ENCODE data around the gene CARD18. TPM values are rescaled to one million over a fixed set of nuclear protein-coding genes. Genes with fewer than 3 reads are reported as not detected.

The CARD18 gene
- total RNA-seq, 4 donors from 2014 or later: not detected

DNA sequence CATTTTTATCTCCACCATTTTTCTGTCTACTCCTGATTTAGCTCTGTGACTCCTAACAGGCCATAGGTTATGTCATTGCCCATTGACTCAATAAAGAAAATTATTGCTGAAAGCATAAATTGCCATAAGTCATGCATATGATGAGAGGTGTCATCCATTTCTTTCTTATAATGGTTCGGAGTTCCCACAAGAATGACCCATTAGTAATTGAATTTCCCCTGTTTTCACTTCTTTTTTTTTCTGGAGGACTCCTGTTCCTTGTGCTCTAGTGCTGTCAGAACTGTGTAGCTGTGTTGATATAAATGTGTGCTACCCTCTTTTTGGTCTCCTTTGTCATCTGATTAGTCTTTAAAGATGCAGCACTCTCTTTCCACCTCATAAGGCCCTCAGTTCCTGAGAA lies 22.9 kb upstream of the CARD18 start:
- Histone ChIP-seq H3K9me3 (no peaks in the 10 kb centered on the region), H3K36me3 (no peaks in the 10 kb centered on the region), H3K4me3 (no peak overlapping the region), H3K27me3 (no peaks in the 10 kb centered on the region), H3K27ac (no peak overlapping the region), H3K4me1 (no peaks in the 10 kb centered on the region)
- 50 to 100% methylated on average over 1 of the region's 1 CpG for WGBS, 2 donors (ENCODE audit: low coverage in 1 of 2)
- no peak for ATAC-seq
- TF ChIP-seq, protein P1, sequence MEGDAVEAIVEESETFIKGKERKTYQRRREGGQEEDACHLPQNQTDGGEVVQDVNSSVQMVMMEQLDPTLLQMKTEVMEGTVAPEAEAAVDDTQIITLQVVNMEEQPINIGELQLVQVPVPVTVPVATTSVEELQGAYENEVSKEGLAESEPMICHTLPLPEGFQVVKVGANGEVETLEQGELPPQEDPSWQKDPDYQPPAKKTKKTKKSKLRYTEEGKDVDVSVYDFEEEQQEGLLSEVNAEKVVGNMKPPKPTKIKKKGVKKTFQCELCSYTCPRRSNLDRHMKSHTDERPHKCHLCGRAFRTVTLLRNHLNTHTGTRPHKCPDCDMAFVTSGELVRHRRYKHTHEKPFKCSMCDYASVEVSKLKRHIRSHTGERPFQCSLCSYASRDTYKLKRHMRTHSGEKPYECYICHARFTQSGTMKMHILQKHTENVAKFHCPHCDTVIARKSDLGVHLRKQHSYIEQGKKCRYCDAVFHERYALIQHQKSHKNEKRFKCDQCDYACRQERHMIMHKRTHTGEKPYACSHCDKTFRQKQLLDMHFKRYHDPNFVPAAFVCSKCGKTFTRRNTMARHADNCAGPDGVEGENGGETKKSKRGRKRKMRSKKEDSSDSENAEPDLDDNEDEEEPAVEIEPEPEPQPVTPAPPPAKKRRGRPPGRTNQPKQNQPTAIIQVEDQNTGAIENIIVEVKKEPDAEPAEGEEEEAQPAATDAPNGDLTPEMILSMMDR (IDR thresholded peaks at IDR 0.05): no peak
- TF ChIP-seq POLR2A (IDR thresholded peaks at IDR 0.05) (no peak), EP300 (IDR thresholded peaks at IDR 0.05) (no peak)

DNA sequence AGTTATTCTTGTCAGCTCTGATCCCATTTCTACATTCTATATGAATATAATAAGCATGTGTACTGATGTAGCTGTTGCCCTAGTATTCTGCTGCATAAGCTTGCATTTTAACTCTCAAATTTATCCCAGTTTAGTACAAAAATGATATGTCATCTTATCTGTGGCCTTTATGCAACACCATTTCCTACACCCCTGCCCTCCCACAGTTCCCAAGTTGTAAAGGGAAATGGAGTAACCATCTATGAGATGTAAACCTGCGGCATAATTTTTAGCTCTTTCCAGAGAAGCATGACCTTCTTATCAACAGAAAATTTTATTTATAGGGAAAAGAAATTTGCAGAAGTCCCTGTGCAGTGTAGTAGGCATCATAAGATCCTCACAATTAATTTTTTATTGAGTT lies 18.9 kb upstream of the CARD18 start:
- TF ChIP-seq EP300 (IDR thresholded peaks at IDR 0.05): no peak
- TF ChIP-seq, protein P1 (IDR thresholded peaks at IDR 0.05): no peak
- TF ChIP-seq POLR2A (IDR thresholded peaks at IDR 0.05): no peak
- no peak for TF ChIP-seq POLR2AphosphoS5 (IDR thresholded peaks at IDR 0.05)
- Histone ChIP-seq H3K27me3 (no peaks in the 10 kb centered on the region), H3K27ac (no peak overlapping the region), H3K4me3 (no peak overlapping the region), H3K36me3 (no peaks in the 10 kb centered on the region), H3K9me3 (no peaks in the 10 kb centered on the region), H3K4me1 (no peaks in the 10 kb centered on the region)
- ATAC-seq: no peak
- WGBS, 2 donors (ENCODE audit: low coverage in 1 of 2): 100% methylated on average over 1 of the region's 1 CpG

DNA sequence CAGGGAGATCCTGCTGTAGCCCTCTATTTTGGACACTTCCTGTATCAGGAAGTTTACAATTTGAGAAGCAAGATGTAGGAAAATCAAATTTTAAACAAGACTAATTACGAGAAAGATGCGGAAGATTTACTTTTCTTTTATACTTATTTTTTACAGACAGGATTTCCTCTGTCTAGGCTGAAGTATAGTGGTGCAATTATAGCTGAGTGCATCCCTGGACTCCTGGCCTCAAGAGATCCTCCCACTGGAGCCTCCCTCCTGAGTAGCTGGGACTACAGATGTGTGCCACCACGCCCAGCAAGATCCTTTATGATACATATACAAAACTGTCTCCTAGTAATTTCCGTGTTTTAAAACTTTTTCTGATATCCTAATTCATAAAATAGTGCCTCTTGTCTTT lies 17.2 kb upstream of the CARD18 start:
- TF ChIP-seq, protein P1 (IDR thresholded peaks at IDR 0.05): no peak
- TF ChIP-seq POLR2AphosphoS5 (IDR thresholded peaks at IDR 0.05) (no peak), POLR2A (IDR thresholded peaks at IDR 0.05) (no peak), EP300 (IDR thresholded peaks at IDR 0.05) (no peak)

DNA sequence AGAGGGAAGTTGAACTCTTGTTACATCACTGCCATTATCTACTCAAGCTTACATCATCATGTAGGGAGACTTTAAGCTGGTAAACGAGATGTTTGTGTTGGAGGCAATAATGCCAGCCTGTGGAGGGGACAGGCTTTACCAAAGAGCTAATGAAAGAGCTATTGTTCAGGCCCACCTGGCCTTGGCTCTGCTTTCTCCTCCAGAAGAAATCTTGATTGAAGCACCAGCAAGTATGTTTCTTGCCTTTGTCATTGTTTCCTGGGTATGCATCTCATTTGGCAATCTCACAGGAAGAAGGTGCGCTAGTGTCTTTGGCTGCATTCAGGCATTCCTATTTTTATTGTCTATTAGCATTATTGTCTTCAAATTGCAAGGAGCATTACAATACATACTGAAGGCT lies 16.7 kb upstream of the CARD18 start:
- Histone ChIP-seq H3K36me3 (no peaks in the 10 kb centered on the region), H3K27ac (no peak overlapping the region), H3K4me1 (no peaks in the 10 kb centered on the region), H3K4me3 (no peak overlapping the region), H3K9me3 (no peaks in the 10 kb centered on the region), H3K27me3 (no peaks in the 10 kb centered on the region)
- WGBS, 2 donors (ENCODE audit: low coverage in 1 of 2): 68 to 73% methylated on average over 2 of the region's 2 CpGs
- TF ChIP-seq, protein P1 (IDR thresholded peaks at IDR 0.05): no peak
- TF ChIP-seq POLR2AphosphoS5 (IDR thresholded peaks at IDR 0.05): no peak
- no peak for TF ChIP-seq EP300 (IDR thresholded peaks at IDR 0.05)
- no peak for ATAC-seq

More for the DNA sequence above, 17.2 kb upstream of the CARD18 start:
- H3K27ac ChIP-seq: no peak overlapping the region
- H3K27me3 ChIP-seq: no peaks in the 10 kb centered on the region
- WGBS, 2 donors (ENCODE audit: low coverage in 1 of 2): 74 to 88% methylated on average over 4 of the region's 4 CpGs
- no peaks in the 10 kb centered on the region for H3K36me3 ChIP-seq
- H3K9me3 ChIP-seq: no peaks in the 10 kb centered on the region
- ATAC-seq: no peak
- no peak overlapping the region for H3K4me3 ChIP-seq
- H3K4me1 ChIP-seq: no peaks in the 10 kb centered on the region

DNA sequence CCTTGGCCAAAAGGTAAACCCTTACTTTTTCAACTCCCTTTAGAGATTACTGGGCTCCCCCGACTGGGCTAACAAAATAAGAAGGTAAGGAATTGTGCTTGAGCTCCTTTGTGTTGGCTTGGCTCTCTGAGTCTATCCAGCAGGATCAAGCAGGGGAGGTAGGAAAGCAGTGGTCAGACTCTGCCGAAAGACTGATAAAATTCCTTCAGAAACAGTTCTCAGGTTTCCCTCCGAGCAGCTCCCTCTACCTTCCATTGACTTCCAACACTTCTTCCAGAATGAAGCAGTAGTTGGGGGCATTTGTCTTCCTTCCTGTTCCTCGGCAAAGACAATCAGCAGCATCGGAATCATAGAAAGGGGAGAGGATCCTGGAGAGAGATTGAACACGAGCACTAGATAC lies 16.1 kb upstream of the CARD18 start:
- Histone ChIP-seq H3K27me3 (no peaks in the 10 kb centered on the region), H3K9me3 (no peaks in the 10 kb centered on the region), H3K4me1 (no peaks in the 10 kb centered on the region), H3K4me3 (no peak overlapping the region), H3K27ac (no peak overlapping the region), H3K36me3 (no peaks in the 10 kb centered on the region)
- TF ChIP-seq, protein P1 (IDR thresholded peaks at IDR 0.05): no peak
- TF ChIP-seq EP300 (IDR thresholded peaks at IDR 0.05): no peak
- TF ChIP-seq POLR2AphosphoS5 (IDR thresholded peaks at IDR 0.05): no peak
- TF ChIP-seq POLR2A (IDR thresholded peaks at IDR 0.05): no peak
- WGBS, 2 donors (ENCODE audit: low coverage in 1 of 2): 81 to 86% methylated on average over 2 to 4 of the region's 6 CpGs
- no peak for ATAC-seq
